HepG2 (cell line): ENCODE measurements around the gene OSM. TPM values are rescaled to one million over a fixed set of nuclear protein-coding genes. Genes with fewer than 3 reads are reported as not detected.

ENCODE experiments used
- ATAC-seq: fragments of 200-7000 bp; cut with Tn5 transposase; 3 replicates; pipeline ENCODE4 v1.9.1; 2020; ENCODE audit warnings: mild to moderate bottlenecking, moderate library complexity
- BruUV-seq: library from RNA; stranded (reverse); fragments of 400-500 nt; replicated peaks from 2 replicates; lab custom pipeline; 2021; lab: Mats Ljungman, UMichigan
- CTCF ChIA-PET: fragments of 300-600 bp; formaldehyde crosslinking; extraction: SDS; loops from one replicate; lab custom pipeline; 2021; ENCODE audit warnings: low total read pairs, inconsistent platforms, low intra/inter-chr PET ratio; lab: Yijun Ruan, JAX
- POLR2A ChIA-PET: fragments of 350-600 bp; sonication (Branson Sonifier 250); formaldehyde crosslinking; loops from one replicate; lab custom pipeline; 2020; ENCODE audit warnings: antibody characterized with exemption, inconsistent platforms; lab: Yijun Ruan, JAX
- DNase-seq: peaks from one replicate; pipeline ENCODE4 v3.0.0-alpha.2; 2015; ENCODE audit warnings: low spot score
- FAIRE-seq: peaks from 3 replicates; lab custom pipeline; 2011; peaks lifted over from hg19 to GRCh38; lab: Jason Lieb, UNC
- H2AFZ ChIP-seq: one replicate; pipeline ENCODE4 v1.6.1; 2011; ENCODE audit warnings: low read length, inconsistent platforms
- H3K27ac ChIP-seq: fragments of 300-600 bp; 3 replicates; pipeline ENCODE4 v1.8.0; 2011; ENCODE audit warnings: mixed run types, mild to moderate bottlenecking, mixed read lengths, low read length, inconsistent platforms; ENCODE audit not compliant: insufficient read depth; ENCODE audit errors: extremely low read length
- H3K27me3 ChIP-seq, 2 experiments: fragments of 200-600 bp in 1 of 2; 2 replicates in 1 of 2; 3 replicates in 1 of 2; pipeline versions ENCODE4 v1.6.0 to v1.8.0; 2011; ENCODE audit warnings: low read length in 2 of 2, mild to moderate bottlenecking in 2 of 2, moderate library complexity in 2 of 2, inconsistent platforms in 1 of 2; ENCODE audit not compliant: insufficient read depth in 2 of 2, control insufficient read depth in 1 of 2
- H3K36me3 ChIP-seq, 2 experiments: fragments of 200-600 bp in 1 of 2; replicated peaks in 1 of 2; 2 replicates in 1 of 2; 3 replicates in 1 of 2; pipeline versions ENCODE4 v1.5.1 to v1.8.0; 2011; ENCODE audit warnings: low read length in 2 of 2, inconsistent platforms in 1 of 2; ENCODE audit not compliant: insufficient read depth in 2 of 2, control insufficient read depth in 1 of 2
- H3K4me1 ChIP-seq: 2 replicates; pipeline ENCODE4 v1.5.1; 2012; ENCODE audit warnings: low read length, inconsistent platforms; ENCODE audit not compliant: insufficient read depth
- H3K4me2 ChIP-seq: 2 replicates; pipeline ENCODE4 v1.6.0; 2011; ENCODE audit warnings: low read depth, low read length, inconsistent platforms
- H3K4me3 ChIP-seq, 3 experiments: fragments of 200-600 bp in 1 of 3; sonication (generic), shearing (Covaris generic) in 1 of 3; replicated peaks in 1 of 3; 2 replicates each; pipeline ENCODE4 v1.5.1; 2011 to 2016; ENCODE audit warnings: low read length in 3 of 3, inconsistent platforms in 2 of 3, low read depth in 2 of 3, mild to moderate bottlenecking in 2 of 3, control low read depth in 1 of 3, mixed read lengths in 1 of 3; ENCODE audit not compliant: insufficient read depth in 1 of 3
- H3K79me2 ChIP-seq: one replicate; pipeline ENCODE4 v1.6.1; 2011; ENCODE audit warnings: low read length, inconsistent platforms; ENCODE audit not compliant: insufficient read depth
- H3K9ac ChIP-seq: 2 replicates; pipeline ENCODE4 v1.6.0; 2011; ENCODE audit warnings: mild to moderate bottlenecking, low read depth, low read length, inconsistent platforms; ENCODE audit not compliant: insufficient read depth
- H3K9me3 ChIP-seq: 2 replicates; pipeline ENCODE4 v1.5.1; 2012; ENCODE audit warnings: mild to moderate bottlenecking, low read length
- H4K20me1 ChIP-seq: 2 replicates; pipeline ENCODE4 v1.6.0; 2011; ENCODE audit warnings: inconsistent platforms, mild to moderate bottlenecking, low read length, moderate library complexity; ENCODE audit not compliant: insufficient read depth
- BRD4 ChIP-seq: sonication (generic); formaldehyde crosslinking; IDR thresholded peaks from 2 replicates; pipeline ENCODE4 v1.4.0; 2020; ENCODE audit warnings: missing genetic modification reagents
- FOXO4 ChIP-seq: sonication (generic); formaldehyde crosslinking; conservative IDR thresholded peaks from 2 replicates; pipeline ENCODE4 v1.8.1; 2023; ENCODE audit warnings: missing genetic modification reagents
- HHEX ChIP-seq: IDR thresholded peaks from 2 replicates; pipeline ENCODE4 v1.6.1; 2016; ENCODE audit warnings: control low read depth
- MEIS1 ChIP-seq: sonication (generic); formaldehyde crosslinking; IDR thresholded peaks from 2 replicates; pipeline ENCODE4 v1.9.0; 2021; ENCODE audit warnings: mild to moderate bottlenecking, missing genetic modification reagents, moderate library complexity, borderline replicate concordance
- NFATC3 ChIP-seq: sonication (generic); formaldehyde crosslinking; IDR thresholded peaks from 2 replicates; pipeline ENCODE4 v1.5.1; 2020; ENCODE audit warnings: mild to moderate bottlenecking, missing genetic modification reagents
- NKX3-1 ChIP-seq: sonication (generic); formaldehyde crosslinking; IDR thresholded peaks from 2 replicates; pipeline ENCODE4 v1.5.0; 2020; ENCODE audit warnings: missing genetic modification reagents
- PHB2 ChIP-seq: fragments of 450-650 bp; IDR thresholded peaks from 2 replicates; pipeline ENCODE4 v1.6.1; 2018; ENCODE audit not compliant: partially characterized antibody
- TFAP4 ChIP-seq: sonication (generic); IDR thresholded peaks from 2 replicates; pipeline ENCODE4 v1.6.1; 2016; ENCODE audit warnings: low read depth, borderline replicate concordance
- TIGD3 ChIP-seq: sonication (generic); formaldehyde crosslinking; IDR thresholded peaks from 2 replicates; pipeline ENCODE4 v1.5.1; 2020; ENCODE audit warnings: mild to moderate bottlenecking, missing genetic modification reagents, borderline replicate concordance
- ZIK1 ChIP-seq: sonication (generic); formaldehyde crosslinking; IDR thresholded peaks from 2 replicates; pipeline ENCODE4 v1.5.0; 2020; ENCODE audit warnings: mild to moderate bottlenecking, low read depth, missing genetic modification reagents, borderline replicate concordance
- ZNF253 ChIP-seq: sonication (generic); formaldehyde crosslinking; IDR thresholded peaks from 2 replicates; pipeline ENCODE4 v1.8.0; 2022; ENCODE audit warnings: mild to moderate bottlenecking, missing genetic modification reagents, borderline replicate concordance
- ZNF562 ChIP-seq: sonication (generic); formaldehyde crosslinking; IDR thresholded peaks from 2 replicates; pipeline ENCODE4 v1.8.0; 2022; ENCODE audit warnings: missing genetic modification reagents, borderline replicate concordance
- ZNF605 ChIP-seq: sonication (generic); formaldehyde crosslinking; IDR thresholded peaks from 2 replicates; pipeline ENCODE4 v1.8.0; 2022; ENCODE audit warnings: mild to moderate bottlenecking, missing genetic modification reagents
- ZNF746 ChIP-seq: sonication (generic); formaldehyde crosslinking; IDR thresholded peaks from 2 replicates; pipeline ENCODE4 v1.8.0; 2022; ENCODE audit warnings: mild to moderate bottlenecking, missing genetic modification reagents
- ZSCAN12 ChIP-seq: sonication (generic); formaldehyde crosslinking; IDR thresholded peaks from 2 replicates; pipeline ENCODE4 v1.9.0; 2021; ENCODE audit warnings: mild to moderate bottlenecking, missing genetic modification reagents
- WGBS: methylation state at CpG from one replicate; pipeline ENCODE4 v1.1.6; 2017; ENCODE audit warnings: low lambda C conversion rate; 5-methylcytosine and 5-hydroxymethylcytosine counted together
- in situ Hi-C: cut with HindIII; loops from 2 replicates; pipeline ENCODE4 v1.10.0; 2017; ENCODE audit warnings: low pct_unique_long_range_greater_than_20kb; ENCODE audit not compliant: extremely low pct_ligation_motif_present
- intact Hi-C: fragments of 100-400 bp; cut with micrococcal nuclease; formaldehyde crosslinking; loops from one replicate; pipeline ENCODE4 v1.10.0; 2022; ENCODE audit not compliant: unreplicated experiment
- polyA plus RNA-seq, 8 experiments: library from polyadenylated mRNA; depleted of rRNA in 3 of 8; stranded (reverse) in 7 of 8; unstranded in 1 of 8; fragments of >200 nt; fragmentation: Illumina TruSeq in 4 of 8; extraction: Trizol in 4 of 8; gene quantifications; 2 replicates each; pipeline versions ENCODE4 v1.2.1 to v1.2.3, GENCODE V29; 2011 to 2016; ENCODE audit warnings: low read depth in 4 of 8, missing spikeins in 1 of 8, mixed read lengths in 1 of 8; ENCODE audit not compliant: insufficient read depth in 1 of 8
- total RNA-seq, 5 experiments: library from RNA; depleted of rRNA; stranded (reverse); fragments of >200 nt; fragmentation: Illumina TruSeq; extraction: Trizol; gene quantifications; 2 replicates each; pipeline ENCODE4 v1.2.3, GENCODE V29; 2016; ENCODE audit warnings: low read depth in 1 of 5

The OSM gene
- total and polyA plus RNA-seq, 2 of the 13 experiments (the other 11 are each of a cell fraction or from before 2014, with no cell fraction given) = not detected

DNA sequence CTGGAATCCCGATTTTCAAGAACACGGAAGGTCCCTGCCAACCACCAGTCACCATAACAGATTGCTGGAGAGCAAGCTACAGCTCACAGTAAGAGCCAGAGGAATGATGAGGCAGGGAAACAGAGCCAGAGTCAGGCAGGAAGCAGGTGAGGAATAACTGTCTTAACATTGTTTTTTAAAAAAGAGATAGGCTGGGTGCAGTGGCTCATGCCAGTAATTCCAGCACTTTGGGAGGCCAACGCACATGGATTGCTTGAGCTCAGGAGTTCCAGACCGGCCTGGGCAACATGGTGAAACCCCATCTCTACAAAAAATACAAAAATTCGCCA, 36.1 kb upstream of the OSM start:
- no peak overlapping the region for H3K4me2 ChIP-seq
- ChIA-PET CTCF (no interaction called here), POLR2A (no interaction called here)
- H3K9me3 ChIP-seq = no peaks in the 10 kb centered on the region
- WGBS = 91% methylated on average over 5 of the region's 5 CpGs
- in situ Hi-C loops = no loop called here
- H3K9ac ChIP-seq = no peak overlapping the region
- H3K27ac ChIP-seq = no peak overlapping the region
- H3K4me1 ChIP-seq = peaks cover 5% of the 10 kb centered on the region; the same call in 1 of the 2 replicates
- BruUV-seq = no TSS peak
- TF ChIP-seq BRD4 (no peak), HHEX (no peak), ZSCAN12 (no peak), ZNF746 (no peak), ZIK1 (no peak), PHB2 (no peak), ZNF253 (no peak), TFAP4 (no peak), NKX3-1 (CRISPR knock-in tag) (no peak), NFATC3 (CRISPR knock-in tag) (no peak), ZNF562 (CRISPR knock-in tag) (no peak), MEIS1 (CRISPR knock-in tag) (no peak), FOXO4 (CRISPR knock-in tag) (no peak), ZNF605 (CRISPR knock-in tag) (no peak), TIGD3 (CRISPR knock-in tag) (no peak)
- FAIRE-seq = no peak
- no peak for ATAC-seq
- no peaks in the 10 kb centered on the region for H3K27me3 ChIP-seq
- no peak overlapping the region for H2AFZ ChIP-seq
- H4K20me1 ChIP-seq = no peaks in the 10 kb centered on the region
- DNase-seq = no peak
- H3K4me3 ChIP-seq = no peak overlapping the region
- intact Hi-C loops = no loop called here
- no peaks in the 10 kb centered on the region for H3K79me2 ChIP-seq
- peaks cover 6 to 9% of the 10 kb centered on the region in 2 experiments; a peak in 3 of 5 replicates for H3K36me3 ChIP-seq
